HEK293 (cell line): ENCODE measurements around the gene DMAC2L.

Source experiments
- CTCF ChIA-PET: fragments of 350-600 bp; formaldehyde crosslinking; extraction: SDS; loops from one replicate; lab custom pipeline; 2021; ENCODE audit warnings: antibody characterized with exemption; lab: Yijun Ruan, JAX
- POLR2A ChIA-PET: fragments of 300-600 bp; formaldehyde crosslinking; extraction: SDS; loops from one replicate; lab custom pipeline; 2020; ENCODE audit warnings: antibody characterized with exemption, inconsistent platforms; lab: Yijun Ruan, JAX
- H3K27ac ChIP-seq: fragments of 200-500 bp; sonication (Bioruptor generic); 2 replicates; pipeline ENCODE4 v1.5.1; 2014; ENCODE audit warnings: low read depth, low read length, control low read depth, inconsistent platforms; ENCODE audit errors: extremely low read depth
- H3K36me3 ChIP-seq, 2 experiments: fragments of 200-500 bp in 1 of 2; sonication (Bioruptor generic) in 1 of 2; 1 replicate in 1 of 2; 2 replicates in 1 of 2; pipeline ENCODE4 v1.5.1; 2014 to 2017; ENCODE audit warnings: inconsistent platforms in 2 of 2, low read length in 2 of 2; ENCODE audit not compliant: control insufficient read depth in 2 of 2, insufficient read depth in 1 of 2
- H3K4me1 ChIP-seq: fragments of 200-500 bp; sonication (Bioruptor generic); 2 replicates; pipeline ENCODE4 v1.5.1; 2014; ENCODE audit warnings: mild to moderate bottlenecking, low read length, inconsistent platforms; ENCODE audit not compliant: control insufficient read depth, insufficient read depth
- H3K4me3 ChIP-seq: 2 replicates; pipeline ENCODE4 v1.5.1; 2011; ENCODE audit warnings: low read depth, mild to moderate bottlenecking, control low read depth, low read length, moderate library complexity
- H3K9me3 ChIP-seq: fragments of 200-500 bp; sonication (Bioruptor generic); 2 replicates; pipeline ENCODE4 v1.5.1; 2014; ENCODE audit warnings: low read depth, low read length, inconsistent platforms; ENCODE audit not compliant: control insufficient read depth, insufficient read depth
- BCL11A ChIP-seq: fragments of 450-650 bp; formaldehyde crosslinking; IDR thresholded peaks from 2 replicates; pipeline ENCODE4 v1.5.1; 2016; ENCODE audit warnings: low read depth, missing biosample characterization, missing genetic modification characterization
- MZF1 ChIP-seq: fragments of 450-650 bp; formaldehyde crosslinking; IDR thresholded peaks from 2 replicates; pipeline ENCODE4 v1.5.1; 2017; ENCODE audit warnings: missing biosample characterization, missing genetic modification characterization, borderline replicate concordance
- WT1 ChIP-seq: fragments of 450-650 bp; formaldehyde crosslinking; IDR thresholded peaks from 2 replicates; pipeline ENCODE4 v1.5.1; 2016; ENCODE audit warnings: missing biosample characterization, missing genetic modification characterization
- ZBTB1 ChIP-seq: fragments of 450-650 bp; formaldehyde crosslinking; IDR thresholded peaks from 2 replicates; pipeline ENCODE4 v1.5.1; 2016; ENCODE audit warnings: missing biosample characterization, missing genetic modification characterization
- ZBTB17 ChIP-seq: fragments of 450-650 bp; formaldehyde crosslinking; IDR thresholded peaks from 2 replicates; pipeline ENCODE4 v1.5.1; 2016; ENCODE audit warnings: missing biosample characterization, missing genetic modification characterization
- ZFHX2 ChIP-seq: fragments of 450-650 bp; formaldehyde crosslinking; conservative IDR thresholded peaks from 2 replicates; pipeline ENCODE4 v1.5.1; 2016; ENCODE audit warnings: missing biosample characterization, missing genetic modification characterization
- ZFP41 ChIP-seq: fragments of 450-650 bp; formaldehyde crosslinking; IDR thresholded peaks from 2 replicates; pipeline ENCODE4 v1.5.1; 2016; ENCODE audit warnings: missing biosample characterization, missing genetic modification characterization, borderline replicate concordance
- ZNF221 ChIP-seq: fragments of 450-650 bp; formaldehyde crosslinking; IDR thresholded peaks from 2 replicates; pipeline ENCODE4 v1.5.1; 2017; ENCODE audit warnings: missing biosample characterization, missing genetic modification characterization, borderline replicate concordance
- ZNF621 ChIP-seq: fragments of 450-650 bp; formaldehyde crosslinking; IDR thresholded peaks from 2 replicates; pipeline ENCODE4 v1.5.1; 2017; ENCODE audit warnings: missing biosample characterization, missing genetic modification characterization
- ZNF629 ChIP-seq: fragments of 450-650 bp; formaldehyde crosslinking; IDR thresholded peaks from 2 replicates; pipeline ENCODE4 v1.5.1; 2017; ENCODE audit warnings: missing biosample characterization, missing genetic modification characterization
- ZNF654 ChIP-seq: fragments of 450-650 bp; formaldehyde crosslinking; IDR thresholded peaks from 2 replicates; pipeline ENCODE4 v1.5.1; 2016; ENCODE audit warnings: low read depth, missing biosample characterization, missing genetic modification characterization
- ZNF707 ChIP-seq: fragments of 450-650 bp; formaldehyde crosslinking; IDR thresholded peaks from 2 replicates; pipeline ENCODE4 v1.5.1; 2016; ENCODE audit warnings: missing biosample characterization, missing genetic modification characterization
- ZSCAN16 ChIP-seq: fragments of 450-650 bp; formaldehyde crosslinking; IDR thresholded peaks from 2 replicates; pipeline ENCODE4 v1.5.1; 2016; ENCODE audit warnings: missing biosample characterization, missing genetic modification characterization
- TF ChIP-seq, protein P1 (sequence below): fragments of 450-650 bp; formaldehyde crosslinking; IDR thresholded peaks from 2 replicates; pipeline ENCODE4 v1.5.1; 2016; ENCODE audit warnings: missing biosample characterization, missing genetic modification characterization
- TF ChIP-seq, protein P2 (sequence below): fragments of 450-650 bp; formaldehyde crosslinking; IDR thresholded peaks from 2 replicates; pipeline ENCODE4 v1.5.1; 2017; ENCODE audit warnings: missing biosample characterization, mild to moderate bottlenecking, missing genetic modification characterization, moderate library complexity
- TF ChIP-seq, protein P3 (sequence below): fragments of 450-650 bp; formaldehyde crosslinking; IDR thresholded peaks from 2 replicates; pipeline ENCODE4 v1.5.1; 2017; ENCODE audit warnings: missing biosample characterization, missing genetic modification characterization
- TF ChIP-seq, protein P4 (sequence below): fragments of 450-650 bp; formaldehyde crosslinking; IDR thresholded peaks from 2 replicates; pipeline ENCODE4 v1.5.1; 2016; ENCODE audit warnings: missing biosample characterization, missing genetic modification characterization

Gene DMAC2L

DNA sequence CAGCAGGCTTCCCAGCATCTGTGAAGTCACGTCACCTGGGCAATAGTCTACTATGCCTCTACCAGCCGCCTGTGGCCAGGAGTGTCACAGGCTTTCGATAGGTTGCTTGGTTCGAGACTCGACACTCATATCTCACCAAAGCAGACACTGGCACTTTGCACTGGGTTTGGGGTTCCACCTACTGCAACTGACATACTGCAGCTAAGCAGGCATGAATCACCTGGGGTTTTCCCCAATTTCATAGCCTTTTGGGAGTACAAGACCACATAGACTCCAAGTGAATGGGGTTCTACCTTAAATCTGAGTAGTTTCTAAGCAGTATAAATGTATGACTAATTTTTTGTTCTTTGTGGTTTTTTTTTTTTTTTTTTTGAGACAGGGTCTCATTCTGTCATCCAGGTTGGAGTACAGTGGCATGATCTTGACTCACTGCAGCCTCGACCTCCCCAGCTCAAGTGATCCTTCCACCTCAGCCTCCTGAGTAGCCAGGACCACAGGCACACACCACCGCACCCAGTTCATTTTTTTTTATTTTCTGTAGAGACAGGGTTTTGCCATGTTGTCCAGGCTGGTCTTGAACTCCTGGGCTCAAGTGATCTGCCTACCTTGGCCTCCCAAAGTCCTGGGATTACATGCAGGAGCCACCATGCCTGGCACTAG, 32.1 kb downstream of the DMAC2L start:
- no peaks in the 10 kb centered on the region for H3K36me3 ChIP-seq
- H3K4me3 ChIP-seq = no peak overlapping the region
- POLR2A ChIA-PET = no interaction called here
- H3K4me1 ChIP-seq = peaks cover 14% of the 10 kb centered on the region; the same call in 1 of the 2 replicates
- H3K9me3 ChIP-seq = no peaks in the 10 kb centered on the region
- no peak for TF ChIP-seq WT1 (tag by site-specific recombination)
- TF ChIP-seq, protein P1, sequence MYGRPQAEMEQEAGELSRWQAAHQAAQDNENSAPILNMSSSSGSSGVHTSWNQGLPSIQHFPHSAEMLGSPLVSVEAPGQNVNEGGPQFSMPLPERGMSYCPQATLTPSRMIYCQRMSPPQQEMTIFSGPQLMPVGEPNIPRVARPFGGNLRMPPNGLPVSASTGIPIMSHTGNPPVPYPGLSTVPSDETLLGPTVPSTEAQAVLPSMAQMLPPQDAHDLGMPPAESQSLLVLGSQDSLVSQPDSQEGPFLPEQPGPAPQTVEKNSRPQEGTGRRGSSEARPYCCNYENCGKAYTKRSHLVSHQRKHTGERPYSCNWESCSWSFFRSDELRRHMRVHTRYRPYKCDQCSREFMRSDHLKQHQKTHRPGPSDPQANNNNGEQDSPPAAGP (tag by site-specific recombination) = no peak
- TF ChIP-seq, protein P2, sequence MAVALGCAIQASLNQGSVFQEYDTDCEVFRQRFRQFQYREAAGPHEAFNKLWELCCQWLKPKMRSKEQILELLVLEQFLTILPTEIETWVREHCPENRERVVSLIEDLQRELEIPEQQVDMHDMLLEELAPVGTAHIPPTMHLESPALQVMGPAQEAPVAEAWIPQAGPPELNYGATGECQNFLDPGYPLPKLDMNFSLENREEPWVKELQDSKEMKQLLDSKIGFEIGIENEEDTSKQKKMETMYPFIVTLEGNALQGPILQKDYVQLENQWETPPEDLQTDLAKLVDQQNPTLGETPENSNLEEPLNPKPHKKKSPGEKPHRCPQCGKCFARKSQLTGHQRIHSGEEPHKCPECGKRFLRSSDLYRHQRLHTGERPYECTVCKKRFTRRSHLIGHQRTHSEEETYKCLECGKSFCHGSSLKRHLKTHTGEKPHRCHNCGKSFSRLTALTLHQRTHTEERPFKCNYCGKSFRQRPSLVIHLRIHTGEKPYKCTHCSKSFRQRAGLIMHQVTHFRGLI (tag by site-specific recombination) = no peak
- no peak for TF ChIP-seq ZSCAN16
- TF ChIP-seq, protein P3, sequence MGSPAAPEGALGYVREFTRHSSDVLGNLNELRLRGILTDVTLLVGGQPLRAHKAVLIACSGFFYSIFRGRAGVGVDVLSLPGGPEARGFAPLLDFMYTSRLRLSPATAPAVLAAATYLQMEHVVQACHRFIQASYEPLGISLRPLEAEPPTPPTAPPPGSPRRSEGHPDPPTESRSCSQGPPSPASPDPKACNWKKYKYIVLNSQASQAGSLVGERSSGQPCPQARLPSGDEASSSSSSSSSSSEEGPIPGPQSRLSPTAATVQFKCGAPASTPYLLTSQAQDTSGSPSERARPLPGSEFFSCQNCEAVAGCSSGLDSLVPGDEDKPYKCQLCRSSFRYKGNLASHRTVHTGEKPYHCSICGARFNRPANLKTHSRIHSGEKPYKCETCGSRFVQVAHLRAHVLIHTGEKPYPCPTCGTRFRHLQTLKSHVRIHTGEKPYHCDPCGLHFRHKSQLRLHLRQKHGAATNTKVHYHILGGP (tag by site-specific recombination) = no peak
- TF ChIP-seq ZBTB1 (tag by site-specific recombination) = no peak
- TF ChIP-seq ZNF221 (tag by site-specific recombination) = no peak
- TF ChIP-seq BCL11A (tag by site-specific recombination) = no peak
- no peak for TF ChIP-seq ZNF707 (tag by site-specific recombination)
- TF ChIP-seq ZNF654 (tag by site-specific recombination) = no peak
- TF ChIP-seq, protein P4, sequence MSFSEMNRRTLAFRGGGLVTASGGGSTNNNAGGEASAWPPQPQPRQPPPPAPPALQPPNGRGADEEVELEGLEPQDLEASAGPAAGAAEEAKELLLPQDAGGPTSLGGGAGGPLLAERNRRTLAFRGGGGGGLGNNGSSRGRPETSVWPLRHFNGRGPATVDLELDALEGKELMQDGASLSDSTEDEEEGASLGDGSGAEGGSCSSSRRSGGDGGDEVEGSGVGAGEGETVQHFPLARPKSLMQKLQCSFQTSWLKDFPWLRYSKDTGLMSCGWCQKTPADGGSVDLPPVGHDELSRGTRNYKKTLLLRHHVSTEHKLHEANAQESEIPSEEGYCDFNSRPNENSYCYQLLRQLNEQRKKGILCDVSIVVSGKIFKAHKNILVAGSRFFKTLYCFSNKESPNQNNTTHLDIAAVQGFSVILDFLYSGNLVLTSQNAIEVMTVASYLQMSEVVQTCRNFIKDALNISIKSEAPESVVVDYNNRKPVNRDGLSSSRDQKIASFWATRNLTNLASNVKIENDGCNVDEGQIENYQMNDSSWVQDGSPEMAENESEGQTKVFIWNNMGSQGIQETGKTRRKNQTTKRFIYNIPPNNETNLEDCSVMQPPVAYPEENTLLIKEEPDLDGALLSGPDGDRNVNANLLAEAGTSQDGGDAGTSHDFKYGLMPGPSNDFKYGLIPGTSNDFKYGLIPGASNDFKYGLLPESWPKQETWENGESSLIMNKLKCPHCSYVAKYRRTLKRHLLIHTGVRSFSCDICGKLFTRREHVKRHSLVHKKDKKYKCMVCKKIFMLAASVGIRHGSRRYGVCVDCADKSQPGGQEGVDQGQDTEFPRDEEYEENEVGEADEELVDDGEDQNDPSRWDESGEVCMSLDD = no peak
- TF ChIP-seq ZFP41 (tag by site-specific recombination) = no peak
- no peak overlapping the region for H3K27ac ChIP-seq
- CTCF ChIA-PET = interaction anchor here (0.6 to 1.3 kb wide), 5 partner anchors 17 to 199 kb away, joined by 3 to 5 read pairs (median 3); no protein-coding TSS in a partner anchor

DNA sequence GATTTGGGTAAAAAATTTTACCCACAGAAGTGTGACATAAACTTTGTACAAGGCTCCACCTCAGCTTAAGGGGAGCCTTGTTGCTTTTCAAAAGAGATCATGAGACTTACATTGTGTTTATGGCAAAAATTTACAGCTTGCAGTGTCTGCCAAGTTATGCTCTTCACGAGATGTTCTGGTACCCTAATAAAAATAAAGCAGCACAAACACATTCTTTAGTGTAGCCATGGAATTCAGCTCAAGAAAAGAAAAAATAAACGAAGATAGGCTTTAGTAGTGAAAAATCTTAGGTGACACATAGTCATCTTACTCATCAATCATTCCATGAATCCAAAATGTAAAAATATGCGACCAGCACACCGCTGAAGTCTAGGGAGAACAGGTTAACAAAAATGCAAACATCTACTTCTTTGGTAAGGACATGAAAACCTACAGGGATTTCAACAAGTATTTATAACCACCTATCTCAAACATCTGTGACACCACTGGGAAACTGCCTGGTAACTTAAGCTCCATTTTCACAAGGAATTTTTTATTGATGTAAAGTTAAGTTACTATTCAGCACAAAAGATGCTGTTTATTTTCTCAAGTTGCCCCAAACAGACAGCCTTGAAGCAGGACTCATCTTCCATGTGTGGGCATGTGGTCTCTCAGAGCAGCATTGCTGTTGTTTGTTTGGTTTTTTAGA, 32.9 kb downstream of the DMAC2L start:
- CTCF ChIA-PET = interaction anchor here (0.6 to 1.3 kb wide), 5 partner anchors 18 to 198 kb away, joined by 3 to 5 read pairs (median 3); no protein-coding TSS in a partner anchor
- no peaks in the 10 kb centered on the region for H3K9me3 ChIP-seq
- TF ChIP-seq ZBTB17 (tag by site-specific recombination) = no peak
- no peak for TF ChIP-seq ZFHX2 (tag by site-specific recombination)
- no peak for TF ChIP-seq ZNF621 (tag by site-specific recombination)
- peak; percentile 24; the same call in 1 of the 2 replicates for TF ChIP-seq MZF1 (tag by site-specific recombination)
- TF ChIP-seq ZNF629 (tag by site-specific recombination) = no peak
- H3K36me3 ChIP-seq = no peaks in the 10 kb centered on the region
- no peak overlapping the region for H3K27ac ChIP-seq
- H3K4me3 ChIP-seq = no peak overlapping the region
- POLR2A ChIA-PET = no interaction called here
- H3K4me1 ChIP-seq = peaks cover 14% of the 10 kb centered on the region; the same call in 1 of the 2 replicates
